ENCODE data around the gene ZNF138.

The ZNF138 gene

GRCh38 chr7:64875658-64876406, 81.6 kb downstream of the ZNF138 start:
- no peak for DNase-seq (ENCODE audit: low read depth in 2 of 2)

GRCh38 chr7:64876792-64877713, 82.8 kb downstream of the ZNF138 start:
- peak; percentile 54 to 68 for DNase-seq (ENCODE audit: low read depth in 2 of 2)

- no peak for DNase-seq (ENCODE audit: low read depth in 2 of 2)
Observed at GRCh38 chr7:64877714-64878610, 83.7 kb downstream of the ZNF138 start.

GRCh38 chr7:64878684-64879083, 84.5 kb downstream of the ZNF138 start:
- no peak for DNase-seq (ENCODE audit: low read depth in 2 of 2)

DNA sequence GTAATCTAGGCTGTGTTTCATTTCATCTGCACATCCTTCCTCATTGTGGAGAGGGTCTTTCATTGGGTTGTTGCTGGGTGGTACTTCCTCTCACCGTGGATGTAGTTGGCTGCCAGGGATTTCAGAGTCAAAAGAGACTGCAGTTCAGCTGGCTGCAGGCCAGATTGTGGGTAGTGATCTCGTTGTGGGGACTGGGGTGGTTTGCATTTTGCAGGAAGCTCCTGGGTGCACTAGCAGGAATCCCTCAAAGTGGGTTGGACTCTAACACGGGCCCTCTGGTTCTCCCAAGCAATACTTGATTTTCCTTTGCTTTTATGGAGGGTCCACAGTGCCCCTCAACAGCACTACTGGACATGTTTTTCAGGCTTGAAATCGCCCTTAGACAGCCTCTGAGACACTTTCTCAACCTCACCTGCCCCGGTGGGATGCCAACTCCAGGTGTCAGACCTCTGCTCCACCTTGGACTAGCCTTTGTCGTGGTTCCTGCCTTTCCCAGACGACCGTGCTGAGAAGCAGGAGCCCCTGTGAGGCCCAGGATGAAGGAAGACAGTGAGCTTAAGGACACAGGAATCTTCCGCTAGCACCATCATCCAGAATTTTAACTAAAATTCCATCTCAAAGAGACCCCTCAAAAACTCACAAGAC, 85.0 kb downstream of the ZNF138 start:
- no peak for DNase-seq (ENCODE audit: low read depth in 2 of 2)

DNA sequence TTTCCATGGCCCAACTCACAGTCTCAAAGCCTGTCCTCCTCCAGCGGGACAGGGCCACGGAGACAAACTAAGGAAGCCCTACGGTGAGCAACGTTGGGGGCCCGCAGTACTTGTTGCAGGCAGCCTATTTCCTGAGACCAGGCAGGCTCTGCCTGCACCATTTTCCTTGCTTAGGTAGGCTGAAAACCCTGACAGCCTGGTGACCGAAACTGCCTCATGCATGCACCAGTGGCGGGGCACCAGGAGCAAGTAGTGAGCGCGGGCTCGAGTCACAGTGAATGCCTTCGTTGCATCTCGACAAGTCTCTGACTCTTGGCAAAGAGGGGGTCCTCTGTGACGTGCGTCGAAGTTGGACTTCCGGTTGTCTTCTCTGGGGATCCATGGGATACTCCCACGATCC, 85.6 kb downstream of the ZNF138 start:
- no peak for DNase-seq (ENCODE audit: low read depth in 2 of 2)

DNA sequence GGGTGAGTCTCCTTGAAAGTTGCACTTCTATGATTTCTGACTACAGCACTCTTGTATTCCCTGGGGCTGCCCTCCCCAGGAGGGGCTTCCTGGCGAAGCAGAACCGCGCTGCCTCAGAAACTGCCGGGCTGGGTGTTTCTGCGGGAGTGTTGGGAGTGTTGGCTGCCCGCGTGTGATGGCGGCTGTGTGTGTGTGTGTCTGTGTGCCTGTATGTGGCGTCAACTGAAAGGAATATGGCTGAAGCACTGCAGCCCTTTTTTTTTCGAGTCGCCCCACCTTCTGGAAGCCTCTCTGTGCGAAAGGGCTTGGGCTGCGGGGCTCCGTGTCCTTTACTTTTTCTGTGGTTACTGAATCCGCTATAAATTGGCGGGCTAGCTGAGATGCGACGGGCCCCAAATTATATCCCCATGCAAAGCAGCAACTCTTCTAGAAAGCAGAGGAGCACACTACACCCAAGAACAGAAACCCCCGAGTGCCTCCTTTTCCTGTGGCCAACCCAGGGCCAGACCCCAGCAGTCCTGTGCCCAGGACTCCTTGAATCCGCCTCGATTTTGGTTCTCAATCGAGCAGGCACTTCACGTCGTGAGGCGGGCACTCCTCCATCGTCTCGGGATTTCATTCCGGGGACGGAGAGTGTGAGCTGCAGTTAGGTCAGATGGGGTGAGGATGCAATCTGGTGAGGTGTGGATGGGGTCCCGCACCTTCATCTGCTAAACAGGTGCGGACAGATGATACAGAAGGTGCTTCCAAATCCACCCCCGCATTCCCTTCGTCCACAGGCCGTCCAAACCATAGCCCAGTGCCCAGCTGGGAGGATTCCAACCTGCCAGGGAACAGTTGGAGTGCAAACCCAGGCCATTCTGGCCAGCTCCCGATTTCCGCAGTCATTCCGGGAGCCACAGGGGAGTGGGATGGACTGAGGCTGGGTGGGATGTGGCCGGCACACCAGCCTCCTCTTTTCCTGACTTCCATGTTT, 86.4 kb downstream of the ZNF138 start:
- DNase-seq (ENCODE audit: low read depth in 2 of 2): no peak

DNA sequence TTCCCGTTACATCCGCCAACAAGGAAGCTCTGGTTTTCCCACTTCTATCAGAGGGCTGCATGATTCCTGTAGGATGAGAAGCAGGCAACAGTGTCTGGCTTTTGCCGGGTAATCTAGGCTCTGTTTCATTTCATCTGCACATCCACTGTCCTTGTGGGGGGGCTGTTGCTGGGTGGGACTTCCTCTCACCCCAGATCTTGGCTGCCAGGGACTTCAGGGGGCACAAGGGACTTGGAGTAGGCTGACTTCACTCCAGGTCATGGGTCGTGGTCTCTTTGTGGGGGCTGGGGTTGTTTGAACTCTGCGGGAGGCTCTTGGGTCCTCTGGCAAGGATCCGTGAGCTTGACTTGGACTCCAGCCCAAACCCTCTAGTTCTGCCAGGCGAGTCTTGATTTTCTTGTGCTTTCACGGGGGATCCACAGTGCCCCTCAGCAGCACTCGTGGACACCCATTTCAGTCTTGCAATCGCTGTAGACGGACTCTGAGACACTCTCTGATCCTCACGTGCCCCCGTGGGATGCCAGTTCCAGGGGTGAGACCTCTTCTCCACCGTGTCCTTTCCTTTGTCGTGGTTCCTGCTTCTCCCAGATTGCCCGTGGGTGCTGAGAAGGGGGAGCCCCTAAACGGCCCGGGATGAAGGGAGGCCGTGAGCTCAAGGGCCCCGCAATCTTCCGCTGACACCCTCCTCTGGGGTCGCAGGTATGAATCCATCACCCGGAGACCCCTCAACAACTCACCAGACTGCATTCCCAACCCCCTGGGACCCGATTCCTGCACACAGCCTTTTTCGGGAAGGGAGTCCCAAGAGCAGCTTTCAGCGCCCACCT, 87.4 kb downstream of the ZNF138 start:
- no peak for DNase-seq (ENCODE audit: low read depth in 2 of 2)

DNA sequence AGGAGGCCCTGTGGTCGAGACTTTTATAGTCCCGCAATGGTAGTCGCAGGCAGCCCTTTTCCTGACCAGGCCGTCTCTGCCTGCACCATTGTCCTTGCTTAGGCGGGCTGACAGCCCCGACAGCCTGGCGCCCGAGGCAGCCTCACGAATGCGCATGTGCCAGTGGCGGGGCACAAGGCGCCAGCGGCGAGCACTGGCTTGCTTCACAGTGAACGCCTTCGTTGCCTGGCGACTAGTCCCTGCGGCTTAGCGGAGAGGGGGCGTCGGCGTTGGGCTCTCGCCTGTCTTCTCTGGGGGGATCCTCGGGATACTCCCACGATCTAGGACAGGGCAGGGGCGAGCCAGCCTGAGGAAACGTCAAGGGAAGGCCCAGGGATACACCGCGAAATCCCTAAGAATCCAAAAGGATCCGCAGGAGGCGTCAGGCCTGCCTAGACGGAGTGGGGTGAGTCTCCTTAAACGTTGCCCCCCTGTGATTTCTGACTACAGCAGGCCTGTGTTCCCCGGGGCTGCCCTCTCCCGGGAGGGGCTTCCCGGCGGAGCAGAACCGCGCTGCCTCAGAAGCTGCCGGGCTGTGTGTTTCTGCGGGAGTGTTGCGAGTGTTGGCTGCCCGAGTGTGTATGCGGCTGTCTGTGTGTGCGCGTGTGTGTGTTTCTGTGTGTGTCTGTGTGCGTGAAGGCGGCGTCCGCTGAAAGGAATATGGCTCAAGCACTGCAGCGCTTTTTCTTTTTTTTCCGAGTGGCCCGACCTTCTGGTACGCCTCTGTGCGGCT, 88.3 kb downstream of the ZNF138 start:
- peak in 1 of 2 donors; percentile 20 for DNase-seq (ENCODE audit: low read depth in 2 of 2)

Data from stimulated activated CD8-positive, alpha-beta memory T cell treated with anti-CD3 and anti-CD28 coated beads, Interleukin-15, amount 100 ng/mL, for 48 hours (primary cell).